Type B pancreatic cell (in vitro differentiated cells): Measurements from ENCODE around the gene TXNL1. TPM values are rescaled to one million over a fixed set of nuclear protein-coding genes. Genes with fewer than 3 reads are reported as not detected.

Experiments
- DNase-seq: peaks from one replicate; pipeline ENCODE4 v3.0.0; 2021; ENCODE audit warnings: mixed read lengths; ENCODE audit not compliant: unreplicated experiment; ENCODE audit errors: extremely low spot score
- H3K27ac Mint-ChIP-seq: 2 replicates; pipeline ENCODE4 v1.8.0; 2021; ENCODE audit warnings: mild to moderate bottlenecking, mixed read lengths
- H3K27me3 Mint-ChIP-seq: 2 replicates; pipeline ENCODE4 v1.8.0; 2021; ENCODE audit warnings: mixed read lengths
- H3K36me3 Mint-ChIP-seq: 2 replicates; pipeline ENCODE4 v1.8.0; 2021; ENCODE audit warnings: mixed read lengths
- H3K4me1 Mint-ChIP-seq: one replicate; pipeline ENCODE4 v1.8.0; 2021; ENCODE audit warnings: mixed read lengths; ENCODE audit not compliant: unreplicated experiment
- H3K4me3 Mint-ChIP-seq: 2 replicates; pipeline ENCODE4 v1.8.0; 2021; ENCODE audit warnings: mild to moderate bottlenecking, mixed read lengths
- H3K9me3 Mint-ChIP-seq: 2 replicates; pipeline ENCODE4 v1.8.0; 2021; ENCODE audit warnings: mixed read lengths
- total RNA-seq: library from RNA; stranded (reverse); gene quantifications from 2 replicates; pipeline ENCODE4 v1.2.1, GENCODE V29; 2021; ENCODE audit warnings: low replicate concordance
- TF ChIP-seq, protein P1 (sequence below): fragments of 200-600 bp; sonication (generic); conservative IDR thresholded peaks from 2 replicates; pipeline ENCODE4 v1.5.0; 2021; ENCODE audit warnings: antibody characterized with exemption, mild to moderate bottlenecking

Gene TXNL1
- total RNA-seq, 1 donor from 2014 or later, result 78.0 TPM

DNA sequence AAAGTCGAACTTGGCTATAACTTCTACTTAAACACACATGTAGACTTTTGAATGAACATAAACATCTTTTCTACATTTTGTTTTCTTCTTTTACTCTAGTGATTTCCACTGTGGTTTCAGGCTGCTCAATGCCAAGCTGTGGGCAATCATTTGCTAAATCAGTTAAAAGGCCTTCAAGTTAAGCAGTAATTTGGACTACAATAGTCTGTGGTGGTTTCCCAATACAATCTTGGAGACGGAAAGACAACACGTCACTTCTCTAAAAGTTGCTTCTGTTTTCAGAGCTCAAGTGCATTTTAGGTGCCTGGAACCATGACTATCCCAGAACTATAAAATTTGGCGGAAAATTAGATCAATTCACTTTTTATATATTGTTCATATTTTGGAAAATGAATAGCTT is 69.4 kb downstream of the TXNL1 start:
- H3K27ac Mint-ChIP-seq, result no peak overlapping the region
- peaks cover 7% of the 10 kb centered on the region for H3K9me3 Mint-ChIP-seq
- H3K4me1 Mint-ChIP-seq, result peaks cover 21% of the 10 kb centered on the region
- no peaks in the 10 kb centered on the region for H3K27me3 Mint-ChIP-seq
- no peaks in the 10 kb centered on the region for H3K36me3 Mint-ChIP-seq
- DNase-seq, result no peak
- no peak overlapping the region for H3K4me3 Mint-ChIP-seq
- TF ChIP-seq, protein P1, sequence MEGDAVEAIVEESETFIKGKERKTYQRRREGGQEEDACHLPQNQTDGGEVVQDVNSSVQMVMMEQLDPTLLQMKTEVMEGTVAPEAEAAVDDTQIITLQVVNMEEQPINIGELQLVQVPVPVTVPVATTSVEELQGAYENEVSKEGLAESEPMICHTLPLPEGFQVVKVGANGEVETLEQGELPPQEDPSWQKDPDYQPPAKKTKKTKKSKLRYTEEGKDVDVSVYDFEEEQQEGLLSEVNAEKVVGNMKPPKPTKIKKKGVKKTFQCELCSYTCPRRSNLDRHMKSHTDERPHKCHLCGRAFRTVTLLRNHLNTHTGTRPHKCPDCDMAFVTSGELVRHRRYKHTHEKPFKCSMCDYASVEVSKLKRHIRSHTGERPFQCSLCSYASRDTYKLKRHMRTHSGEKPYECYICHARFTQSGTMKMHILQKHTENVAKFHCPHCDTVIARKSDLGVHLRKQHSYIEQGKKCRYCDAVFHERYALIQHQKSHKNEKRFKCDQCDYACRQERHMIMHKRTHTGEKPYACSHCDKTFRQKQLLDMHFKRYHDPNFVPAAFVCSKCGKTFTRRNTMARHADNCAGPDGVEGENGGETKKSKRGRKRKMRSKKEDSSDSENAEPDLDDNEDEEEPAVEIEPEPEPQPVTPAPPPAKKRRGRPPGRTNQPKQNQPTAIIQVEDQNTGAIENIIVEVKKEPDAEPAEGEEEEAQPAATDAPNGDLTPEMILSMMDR, result no peak

DNA sequence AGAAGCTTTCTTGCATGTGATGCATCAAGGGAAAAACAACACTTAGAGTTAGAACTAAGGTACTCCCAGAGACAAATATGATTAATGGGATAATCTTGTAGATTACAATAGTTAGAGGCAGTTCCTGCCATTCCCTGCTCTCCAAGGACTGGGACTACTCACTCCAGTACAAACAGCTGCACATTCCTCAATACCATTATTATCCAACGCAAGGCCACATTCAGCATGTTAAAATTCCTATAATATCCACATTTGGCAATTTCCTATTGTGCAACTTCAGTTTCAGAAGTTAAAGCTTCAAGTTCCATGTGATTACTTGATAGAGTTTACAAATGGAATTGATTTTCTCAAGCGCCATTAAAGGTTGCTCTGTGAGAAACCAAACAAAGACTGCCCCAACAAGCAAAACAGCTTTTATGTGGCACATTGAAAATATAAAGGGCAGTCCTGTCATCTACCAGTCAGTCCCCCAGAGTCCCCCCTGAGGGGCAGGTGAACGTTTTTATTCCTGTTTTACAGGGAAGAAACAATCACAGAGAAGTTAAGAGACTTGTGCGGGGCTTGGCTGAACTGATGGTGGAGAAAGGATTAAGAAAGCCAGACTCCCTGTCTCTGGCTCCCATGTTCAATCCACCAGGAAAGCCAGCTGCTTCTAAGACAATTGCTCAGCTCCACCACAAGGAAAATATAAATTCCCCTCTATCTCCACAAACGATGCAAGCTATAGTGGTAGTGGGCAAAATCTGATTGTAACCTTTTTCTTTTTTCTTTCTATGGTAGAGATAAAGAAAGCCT is 72.6 kb downstream of the TXNL1 start:
- no peaks in the 10 kb centered on the region for H3K27me3 Mint-ChIP-seq
- H3K27ac Mint-ChIP-seq, result no peak overlapping the region
- H3K4me3 Mint-ChIP-seq, result peak overlapping the region; percentile 59
- H3K9me3 Mint-ChIP-seq, result no peaks in the 10 kb centered on the region
- peaks cover 27% of the 10 kb centered on the region for H3K4me1 Mint-ChIP-seq
- TF ChIP-seq, protein P1, result peak; percentile 21
- no peak for DNase-seq
- H3K36me3 Mint-ChIP-seq, result no peaks in the 10 kb centered on the region

DNA sequence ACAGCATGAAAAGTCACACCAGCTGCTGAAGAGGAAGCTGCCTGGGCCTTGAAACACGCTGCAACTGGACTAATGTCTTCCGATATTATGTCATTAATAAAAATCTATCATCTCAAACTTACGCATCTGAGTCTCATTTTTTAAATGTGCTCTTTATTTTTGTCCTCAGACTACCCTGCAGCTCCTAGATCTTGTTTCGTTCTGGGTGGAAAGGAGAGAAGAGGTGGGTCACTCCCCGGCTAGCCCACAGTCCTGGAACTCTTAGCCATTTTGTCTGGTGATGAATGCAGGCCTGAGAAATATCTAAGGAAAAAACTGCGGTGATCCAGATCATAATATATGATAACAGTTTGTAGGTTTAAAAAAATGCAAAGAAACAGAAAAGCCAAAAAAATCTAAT is 73.3 kb downstream of the TXNL1 start:
- H3K27ac Mint-ChIP-seq, result peak overlapping the region; percentile 1
- peaks cover 3% of the 10 kb centered on the region for H3K27me3 Mint-ChIP-seq
- no peaks in the 10 kb centered on the region for H3K9me3 Mint-ChIP-seq
- no peak overlapping the region for H3K4me3 Mint-ChIP-seq
- no peaks in the 10 kb centered on the region for H3K36me3 Mint-ChIP-seq
- no peak for DNase-seq
- TF ChIP-seq, protein P1, result no peak
- peaks cover 27% of the 10 kb centered on the region for H3K4me1 Mint-ChIP-seq

DNA sequence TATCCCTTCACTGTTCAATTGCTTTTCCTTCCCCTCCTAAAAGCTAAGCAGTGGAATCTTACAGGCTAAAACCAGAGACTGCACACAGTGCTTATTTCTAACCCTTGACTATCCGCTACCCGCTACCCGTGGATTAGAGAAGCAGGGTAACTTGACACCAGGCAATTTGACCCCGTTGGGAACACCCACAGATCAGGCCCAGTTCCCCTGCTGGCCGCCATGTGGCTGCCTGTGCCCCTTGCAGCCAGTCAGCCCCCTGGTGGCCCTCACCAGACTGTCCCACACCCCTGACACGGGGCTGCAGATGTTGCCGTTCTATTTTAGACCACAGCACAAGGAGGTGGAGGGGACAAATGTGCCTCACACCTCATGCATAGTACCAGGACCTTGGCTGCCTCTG is 74.8 kb downstream of the TXNL1 start:
- Mint-ChIP-seq H3K36me3 (no peaks in the 10 kb centered on the region), H3K4me3 (no peak overlapping the region), H3K9me3 (no peaks in the 10 kb centered on the region), H3K4me1 (peaks cover 27% of the 10 kb centered on the region), H3K27me3 (peaks cover 3% of the 10 kb centered on the region), H3K27ac (no peak overlapping the region)
- TF ChIP-seq, protein P1, result peak; percentile 66
- DNase-seq, result no peak

DNA sequence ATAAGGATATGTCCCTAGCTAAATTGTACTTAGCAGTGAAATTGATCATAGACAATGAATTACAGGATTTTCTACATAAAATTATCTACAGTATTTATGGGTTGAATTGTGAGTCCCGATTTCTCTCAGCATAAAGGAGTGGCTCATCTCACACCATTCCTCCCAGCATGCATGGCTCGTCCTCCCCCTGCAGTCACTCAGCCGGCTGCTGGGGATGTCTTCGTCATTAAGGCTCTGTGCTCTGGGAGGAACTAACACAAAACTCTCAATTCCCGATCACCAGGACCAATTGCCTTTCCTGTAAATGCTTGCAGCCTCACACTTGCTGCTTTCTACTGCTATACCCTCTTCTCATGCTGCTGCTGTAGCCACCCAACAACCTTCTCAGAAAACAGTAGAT is 75.9 kb downstream of the TXNL1 start:
- H3K36me3 Mint-ChIP-seq, result no peaks in the 10 kb centered on the region
- TF ChIP-seq, protein P1, result no peak
- H3K9me3 Mint-ChIP-seq, result no peaks in the 10 kb centered on the region
- H3K27me3 Mint-ChIP-seq, result peaks cover 3% of the 10 kb centered on the region
- H3K4me3 Mint-ChIP-seq, result no peak overlapping the region
- H3K4me1 Mint-ChIP-seq, result peaks cover 27% of the 10 kb centered on the region
- no peak for DNase-seq
- no peak overlapping the region for H3K27ac Mint-ChIP-seq
